Subcutaneous abdominal adipose tissue (tissue), 5 donors: ENCODE measurements around the gene BRPF1.

ENCODE experiments used
- H3K27ac ChIP-seq: one replicate; pipeline ENCODE4 v1.7.0; 2013; ENCODE audit warnings: low read depth, mild to moderate bottlenecking, inconsistent platforms, low read length, moderate library complexity
- H3K27me3 ChIP-seq, 5 donors: one replicate each; pipeline ENCODE4 v1.7.0; 2013; ENCODE audit warnings: low read length in 5 of 5, inconsistent platforms in 1 of 5; ENCODE audit not compliant: control insufficient read depth in 5 of 5, insufficient read depth in 4 of 5
- H3K36me3 ChIP-seq, 5 donors: one replicate each; pipeline ENCODE4 v1.7.0; 2013; ENCODE audit warnings: low read length in 5 of 5; ENCODE audit not compliant: control insufficient read depth in 5 of 5, insufficient read depth in 5 of 5
- H3K4me1 ChIP-seq, 5 donors: one replicate each; pipeline ENCODE4 v1.7.0; 2013; ENCODE audit warnings: low read length in 5 of 5, mild to moderate bottlenecking in 3 of 5, moderate library complexity in 1 of 5; ENCODE audit not compliant: control insufficient read depth in 5 of 5, insufficient read depth in 5 of 5
- H3K4me3 ChIP-seq, 5 donors: one replicate each; pipeline ENCODE4 v1.7.0; 2013; ENCODE audit warnings: low read length in 5 of 5, low read depth in 1 of 5
- H3K9ac ChIP-seq, 5 donors: one replicate each; pipeline ENCODE4 v1.7.0; 2013; ENCODE audit warnings: low read length in 5 of 5, mild to moderate bottlenecking in 4 of 5, moderate library complexity in 3 of 5
- H3K9me3 ChIP-seq, 5 donors: one replicate each; pipeline ENCODE4 v1.7.0; 2013; ENCODE audit warnings: low read length in 5 of 5; ENCODE audit not compliant: control insufficient read depth in 5 of 5
- donor health status: healthy.
- donor health status: healthy.
- donor health status: healthy.
- donor health status: healthy.
- donor health status: healthy.

BRPF1 gene

GRCh38 chr3:9792405-9793160 is 61.0 kb downstream of the BRPF1 start, which contains the start of the genes ARPC4 and TADA3:
Gene ARPC4 (plus strand): TSS chr3:9793082. CDS start chr3:9793122, 40 bp downstream.
Gene TADA3 (minus strand): TSS chr3:9792473. CDS start chr3:9791466, 1,007 bp downstream.
- Histone ChIP-seq H3K4me3 (peak within 1 kb of the TSS; percentile 72 to 99 (median 96)), H3K4me1 (peaks cover 2 to 40% (median 29%) of the 10 kb centered on the region in 5 donors), H3K9ac (peak within 1 kb of the TSS; percentile 86 to 99 (median 97)), H3K9me3 (no peaks in the 10 kb centered on the region), H3K27ac (peak within 1 kb of the TSS; percentile 97), H3K36me3 (peaks cover 4 to 37% (median 28%) of the 10 kb centered on the region in 5 donors), H3K27me3 (no peaks in the 10 kb centered on the region)

- Histone ChIP-seq H3K4me3 (peak overlapping the region; percentile 72 to 99 (median 96)), H3K36me3 (peaks cover 8 to 40% (median 31%) of the 10 kb centered on the region in 5 donors), H3K9ac (peak overlapping the region; percentile 86 to 99 (median 97)), H3K27ac (peak overlapping the region; percentile 97), H3K9me3 (no peaks in the 10 kb centered on the region), H3K27me3 (no peaks in the 10 kb centered on the region), H3K4me1 (peaks cover 2 to 40% (median 29%) of the 10 kb centered on the region in 5 donors)
Measured at GRCh38 chr3:9793161-9793781, 61.7 kb downstream of the BRPF1 start.

GRCh38 chr3:9794400-9794799 is 62.9 kb downstream of the BRPF1 start:
- Histone ChIP-seq H3K4me3 (no peak overlapping the region), H3K36me3 (peaks cover 12 to 44% (median 38%) of the 10 kb centered on the region in 5 donors), H3K27ac (peak overlapping the region; percentile 97)

GRCh38 chr3:9795207-9795606 is 63.7 kb downstream of the BRPF1 start:
- Histone ChIP-seq H3K27me3 (no peaks in the 10 kb centered on the region), H3K27ac (no peak overlapping the region), H3K36me3 (peaks cover 15 to 44% (median 38%) of the 10 kb centered on the region in 5 donors), H3K4me3 (no peak overlapping the region), H3K9ac (peak overlapping the region in 1 of 5 donors; percentile 20), H3K9me3 (no peaks in the 10 kb centered on the region), H3K4me1 (peaks cover 2 to 40% (median 29%) of the 10 kb centered on the region in 5 donors)

More at GRCh38 chr3:9794400-9794799, 62.9 kb downstream of the BRPF1 start:
- H3K9me3 ChIP-seq, result no peaks in the 10 kb centered on the region
- H3K9ac ChIP-seq, result no peak overlapping the region
- no peaks in the 10 kb centered on the region for H3K27me3 ChIP-seq
- peaks cover 2 to 40% (median 29%) of the 10 kb centered on the region in 5 donors for H3K4me1 ChIP-seq

GRCh38 chr3:9797196-9797945 is 65.8 kb downstream of the BRPF1 start:
- Histone ChIP-seq H3K27me3 (no peaks in the 10 kb centered on the region), H3K27ac (no peak overlapping the region), H3K9ac (no peak overlapping the region), H3K9me3 (no peaks in the 10 kb centered on the region), H3K4me3 (no peak overlapping the region), H3K36me3 (peaks cover 20 to 60% (median 47%) of the 10 kb centered on the region in 5 donors), H3K4me1 (peaks cover 2 to 28% (median 20%) of the 10 kb centered on the region in 5 donors)
